RWPE1 (cell line): ENCODE results near the gene PSEN2.
A peak's percentile ranks its signal among the peaks of the same experiment; 100 is the strongest.

ENCODE experiments used
- CTCF ChIA-PET: fragments of 350-600 bp; sonication (Branson Sonifier 250); formaldehyde crosslinking; extraction: SDS; loops from one replicate; lab custom pipeline; 2021; lab: Yijun Ruan, JAX
- POLR2A ChIA-PET: fragments of 400-600 bp; formaldehyde crosslinking; extraction: SDS; loops from one replicate; lab custom pipeline; 2020; ENCODE audit warnings: antibody characterized with exemption; ENCODE audit not compliant: low non-redundant PET; lab: Yijun Ruan, JAX
- DNase-seq: peaks from one replicate; pipeline ENCODE4 v3.0.0; 2012; ENCODE audit warnings: low spot score
- H3K27ac ChIP-seq: fragments of 450-650 bp; 2 replicates; pipeline ENCODE4 v1.5.1; 2017
- CTCF ChIP-seq: fragments of 450-650 bp; conservative IDR thresholded peaks from 2 replicates; pipeline ENCODE4 v1.5.1; 2017; ENCODE audit warnings: low read depth, mild to moderate bottlenecking

The PSEN2 gene

GRCh38 chr1:226825746-226826100 is 44.7 kb upstream of the PSEN2 start:
- ChIA-PET CTCF (interaction anchor here (1.2 to 5.3 kb wide), 4 partner anchors 9 to 192 kb away, joined by 4 to 35 read pairs (median 5); partner anchors contain the start of gene ITPKB), POLR2A (interaction anchor here (0.6 kb wide), 1 partner anchor 103 kb away, joined by 5 read pairs; no protein-coding TSS in a partner anchor)
- no peak overlapping the region for H3K27ac ChIP-seq
- no peak for TF ChIP-seq CTCF
- no peak for DNase-seq

- CTCF ChIA-PET = interaction anchor here (0.7 to 5.3 kb wide), 7 partner anchors 10 to 402 kb away, joined by 3 to 35 read pairs (median 5); partner anchors contain the start of gene ITPKB
- POLR2A ChIA-PET = no interaction called here
- TF ChIP-seq CTCF = no peak
Observed at GRCh38 chr1:226826479-226827261, 43.7 kb upstream of the PSEN2 start.

GRCh38 chr1:226827458-226827857 is 43.0 kb upstream of the PSEN2 start:
- POLR2A ChIA-PET = no interaction called here
- no peak for TF ChIP-seq CTCF
- peak overlapping the region; percentile 9; the same call in 1 of the 2 replicates for H3K27ac ChIP-seq
- DNase-seq = no peak
- CTCF ChIA-PET = interaction anchor here (0.9 to 5.3 kb wide), 14 partner anchors 13 to 201 kb away, joined by 3 to 35 read pairs (median 4); no protein-coding TSS in a partner anchor

More at GRCh38 chr1:226826479-226827261, 43.7 kb upstream of the PSEN2 start:
- peak overlapping the region; percentile 9; the same call in 1 of the 2 replicates for H3K27ac ChIP-seq
- no peak for DNase-seq

- H3K27ac ChIP-seq = no peak overlapping the region; the same call in 1 of the 2 replicates
- peak; percentile 90 for TF ChIP-seq CTCF
- ChIA-PET POLR2A (no interaction called here), CTCF (interaction anchor here (0.6 to 5.3 kb wide), 25 partner anchors 10 to 223 kb away, joined by 3 to 35 read pairs (median 4); no protein-coding TSS in a partner anchor)
- peak; percentile 96 for DNase-seq
Observed at GRCh38 chr1:226827968-226828513, 42.4 kb upstream of the PSEN2 start.

- ChIA-PET POLR2A (no interaction called here), CTCF (interaction anchor here (1.0 to 5.3 kb wide), 7 partner anchors 14 to 203 kb away, joined by 3 to 35 read pairs (median 5); no protein-coding TSS in a partner anchor)
- H3K27ac ChIP-seq = no peak overlapping the region
- no peak for TF ChIP-seq CTCF
- DNase-seq = no peak
Observed at GRCh38 chr1:226829105-226829504, 41.3 kb upstream of the PSEN2 start.

GRCh38 chr1:226831953-226832352 is 38.5 kb upstream of the PSEN2 start:
- POLR2A ChIA-PET = no interaction called here
- CTCF ChIA-PET = no interaction called here

More at GRCh38 chr1:226831953-226832352, 38.5 kb upstream of the PSEN2 start:
- no peak overlapping the region for H3K27ac ChIP-seq
- TF ChIP-seq CTCF = no peak
- DNase-seq = peak; percentile 73
